ENCODE results near the gene MANBA. TPM values are rescaled to one million over a fixed set of nuclear protein-coding genes. Genes with fewer than 3 reads are reported as not detected.
"Not testable (repeated sequence)": the region's sequence is repeated elsewhere in the genome, so short reads cannot be mapped to it uniquely, and the experiment has no call there.

Gene MANBA
- total RNA-seq, 1 donor from 2014 or later: 48.9 TPM

- Mint-ChIP-seq H3K9me3 (ENCODE audit: low read depth) (no peaks in the 10 kb centered on the region), H3K27ac (no peak overlapping the region), H3K36me3 (ENCODE audit: insufficient read depth) (peaks cover 19% of the 10 kb centered on the region), H3K4me3 (ENCODE audit: low read depth) (no peak overlapping the region), H3K27me3 (peaks cover 2% of the 10 kb centered on the region), H3K4me1 (ENCODE audit: low read depth) (peaks cover 47% of the 10 kb centered on the region)
- TF ChIP-seq, protein P1, sequence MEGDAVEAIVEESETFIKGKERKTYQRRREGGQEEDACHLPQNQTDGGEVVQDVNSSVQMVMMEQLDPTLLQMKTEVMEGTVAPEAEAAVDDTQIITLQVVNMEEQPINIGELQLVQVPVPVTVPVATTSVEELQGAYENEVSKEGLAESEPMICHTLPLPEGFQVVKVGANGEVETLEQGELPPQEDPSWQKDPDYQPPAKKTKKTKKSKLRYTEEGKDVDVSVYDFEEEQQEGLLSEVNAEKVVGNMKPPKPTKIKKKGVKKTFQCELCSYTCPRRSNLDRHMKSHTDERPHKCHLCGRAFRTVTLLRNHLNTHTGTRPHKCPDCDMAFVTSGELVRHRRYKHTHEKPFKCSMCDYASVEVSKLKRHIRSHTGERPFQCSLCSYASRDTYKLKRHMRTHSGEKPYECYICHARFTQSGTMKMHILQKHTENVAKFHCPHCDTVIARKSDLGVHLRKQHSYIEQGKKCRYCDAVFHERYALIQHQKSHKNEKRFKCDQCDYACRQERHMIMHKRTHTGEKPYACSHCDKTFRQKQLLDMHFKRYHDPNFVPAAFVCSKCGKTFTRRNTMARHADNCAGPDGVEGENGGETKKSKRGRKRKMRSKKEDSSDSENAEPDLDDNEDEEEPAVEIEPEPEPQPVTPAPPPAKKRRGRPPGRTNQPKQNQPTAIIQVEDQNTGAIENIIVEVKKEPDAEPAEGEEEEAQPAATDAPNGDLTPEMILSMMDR (IDR thresholded peaks at IDR 0.05; ENCODE audit: unreplicated experiment): no peak
- no peak for DNase-seq (ENCODE audit: low spot score, unreplicated experiment)
Measured at GRCh38 chr4:102732678-102733077, 28.1 kb downstream of the MANBA start.

- peaks cover 37% of the 10 kb centered on the region for H3K4me1 Mint-ChIP-seq (ENCODE audit: low read depth)
Measured at GRCh38 chr4:102730968-102731533, 29.7 kb downstream of the MANBA start.

GRCh38 chr4:102729486-102729885, 31.3 kb downstream of the MANBA start:
- DNase-seq (ENCODE audit: low spot score, unreplicated experiment); H3K27ac Mint-ChIP-seq; H3K9me3 Mint-ChIP-seq (ENCODE audit: low read depth); H3K4me3 Mint-ChIP-seq (ENCODE audit: low read depth); H3K27me3 Mint-ChIP-seq: not testable (repeated sequence)
- H3K36me3 Mint-ChIP-seq (ENCODE audit: insufficient read depth): peaks cover 22% of the 10 kb centered on the region
- H3K4me1 Mint-ChIP-seq (ENCODE audit: low read depth): peaks cover 26% of the 10 kb centered on the region

More at GRCh38 chr4:102730968-102731533, 29.7 kb downstream of the MANBA start:
- Mint-ChIP-seq H3K36me3 (ENCODE audit: insufficient read depth) (peaks cover 18% of the 10 kb centered on the region), H3K9me3 (ENCODE audit: low read depth) (no peaks in the 10 kb centered on the region), H3K27me3 (peaks cover 2% of the 10 kb centered on the region), H3K4me3 (ENCODE audit: low read depth) (no peak overlapping the region), H3K27ac (no peak overlapping the region)
- TF ChIP-seq, protein P1 (IDR thresholded peaks at IDR 0.05; ENCODE audit: unreplicated experiment): no peak
- DNase-seq (ENCODE audit: low spot score, unreplicated experiment): no peak

- not testable (repeated sequence) for H3K9me3 Mint-ChIP-seq (ENCODE audit: low read depth); H3K4me1 Mint-ChIP-seq (ENCODE audit: low read depth); H3K4me3 Mint-ChIP-seq (ENCODE audit: low read depth); DNase-seq (ENCODE audit: low spot score, unreplicated experiment); H3K27ac Mint-ChIP-seq; H3K27me3 Mint-ChIP-seq
- H3K36me3 Mint-ChIP-seq (ENCODE audit: insufficient read depth): peaks cover 26% of the 10 kb centered on the region
Measured at GRCh38 chr4:102726919-102727318, 33.8 kb downstream of the MANBA start.

GRCh38 chr4:102726068-102726467, 34.7 kb downstream of the MANBA start:
- no peak for DNase-seq (ENCODE audit: low spot score, unreplicated experiment)
- Mint-ChIP-seq H3K4me3 (ENCODE audit: low read depth) (no peak overlapping the region), H3K4me1 (ENCODE audit: low read depth) (peaks cover 7% of the 10 kb centered on the region), H3K9me3 (ENCODE audit: low read depth) (no peaks in the 10 kb centered on the region), H3K36me3 (ENCODE audit: insufficient read depth) (peaks cover 23% of the 10 kb centered on the region), H3K27ac (no peak overlapping the region), H3K27me3 (peaks cover 2% of the 10 kb centered on the region)
- TF ChIP-seq, protein P1 (IDR thresholded peaks at IDR 0.05; ENCODE audit: unreplicated experiment): no peak

DNA sequence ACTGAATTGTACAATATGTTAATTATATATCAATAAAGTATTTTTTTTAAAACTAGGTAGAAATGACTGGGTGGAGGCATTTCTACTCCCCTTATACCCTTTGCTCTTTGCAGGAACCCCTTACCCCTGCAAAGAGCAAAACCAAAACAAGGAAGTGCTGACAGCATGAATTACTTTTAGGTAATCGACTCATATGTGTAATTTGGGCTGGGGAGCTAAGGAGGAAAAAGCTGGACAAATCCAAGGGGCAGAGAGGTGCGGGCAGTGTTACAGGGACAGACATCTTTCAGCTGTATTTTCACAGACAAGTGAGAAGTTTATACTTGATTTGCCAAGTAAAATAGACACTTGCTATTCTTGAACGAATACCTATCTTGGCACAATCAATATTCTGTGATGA, 35.5 kb downstream of the MANBA start:
- peaks cover 20% of the 10 kb centered on the region for H3K36me3 Mint-ChIP-seq (ENCODE audit: insufficient read depth)
- peaks cover 3% of the 10 kb centered on the region for H3K4me1 Mint-ChIP-seq (ENCODE audit: low read depth)
- no peak for DNase-seq (ENCODE audit: low spot score, unreplicated experiment)
- TF ChIP-seq, protein P1 (IDR thresholded peaks at IDR 0.05; ENCODE audit: unreplicated experiment): no peak
- no peak overlapping the region for H3K4me3 Mint-ChIP-seq (ENCODE audit: low read depth)
- H3K27me3 Mint-ChIP-seq: peaks cover 2% of the 10 kb centered on the region
- no peaks in the 10 kb centered on the region for H3K9me3 Mint-ChIP-seq (ENCODE audit: low read depth)
- no peak overlapping the region for H3K27ac Mint-ChIP-seq
